ENCODE measurements around the gene TXNDC12.
A peak's percentile ranks its signal among the peaks of the same experiment; 100 is the strongest.

TXNDC12 gene

GRCh38 chr1:52045236-52045635, 9.8 kb downstream of the TXNDC12 start:
- no peak for DNase-seq (ENCODE audit: low read depth in 2 of 2)
- no peak overlapping the region for H3K4me3 ChIP-seq (replicated peaks in 1 of 2; ENCODE audit: low read depth in 2 of 2, low read length in 2 of 2)
- no peak for TF ChIP-seq CTCF (IDR thresholded peaks at IDR 0.05; ENCODE audit: low read depth, low read length)

GRCh38 chr1:52041551-52042185, 13.3 kb downstream of the TXNDC12 start:
- DNase-seq (ENCODE audit: low read depth in 2 of 2): peak in 1 of 2 donors; percentile 55
- TF ChIP-seq CTCF (IDR thresholded peaks at IDR 0.05; ENCODE audit: low read depth, low read length): no peak
- no peak overlapping the region for H3K4me3 ChIP-seq (replicated peaks in 1 of 2; ENCODE audit: low read depth in 2 of 2, low read length in 2 of 2)

GRCh38 chr1:52037909-52038308, 17.1 kb downstream of the TXNDC12 start:
- H3K4me3 ChIP-seq (replicated peaks in 1 of 2; ENCODE audit: low read depth in 2 of 2, low read length in 2 of 2): no peak overlapping the region
- no peak for TF ChIP-seq CTCF (IDR thresholded peaks at IDR 0.05; ENCODE audit: low read depth, low read length)
- DNase-seq (ENCODE audit: low read depth in 2 of 2): no peak

DNA sequence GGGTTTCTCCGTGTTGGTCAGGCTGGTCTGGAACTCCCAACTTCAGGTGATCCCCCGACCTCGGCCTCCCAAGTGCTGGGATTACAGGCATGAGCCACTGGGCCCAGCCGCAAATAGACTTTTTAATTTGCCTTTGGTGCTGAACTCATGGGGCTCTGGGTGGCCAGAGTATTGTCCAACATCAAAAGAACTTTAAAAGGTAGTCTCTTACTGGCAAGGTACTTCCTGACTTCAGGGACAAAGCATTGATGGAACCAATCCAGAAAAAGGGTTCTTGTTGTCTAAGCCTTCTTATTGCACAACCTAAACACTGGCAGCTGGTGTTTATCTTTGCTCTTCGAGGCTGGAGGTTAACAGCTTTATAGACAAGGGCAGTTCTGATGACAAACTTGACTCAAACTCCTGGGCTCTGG, 17.6 kb downstream of the TXNDC12 start:
- TF ChIP-seq CTCF (IDR thresholded peaks at IDR 0.05; ENCODE audit: low read depth, low read length): no peak

GRCh38 chr1:52034050-52034384, 21.0 kb downstream of the TXNDC12 start:
- no peak for DNase-seq (ENCODE audit: low read depth in 2 of 2)
- no peak for TF ChIP-seq CTCF (IDR thresholded peaks at IDR 0.05; ENCODE audit: low read depth, low read length)
- H3K4me3 ChIP-seq (replicated peaks in 1 of 2; ENCODE audit: low read depth in 2 of 2, low read length in 2 of 2): no peak overlapping the region

More for the DNA sequence above, 17.6 kb downstream of the TXNDC12 start:
- DNase-seq (ENCODE audit: low read depth in 2 of 2): peak; percentile 57 to 61
- H3K4me3 ChIP-seq (replicated peaks in 1 of 2; ENCODE audit: low read depth in 2 of 2, low read length in 2 of 2): no peak overlapping the region

GRCh38 chr1:52033190-52034049, 21.6 kb downstream of the TXNDC12 start, which contains the start of gene KTI12:
TSS of gene KTI12 (minus strand) at chr1:52033810. CDS start at chr1:52033761, 49 bp downstream.
- TF ChIP-seq CTCF (IDR thresholded peaks at IDR 0.05; ENCODE audit: low read depth, low read length): no peak
- peak; percentile 91 to 96 for DNase-seq (ENCODE audit: low read depth in 2 of 2)
- peak within 1 kb of the TSS; percentile 67 to 95 for H3K4me3 ChIP-seq (replicated peaks in 1 of 2; ENCODE audit: low read depth in 2 of 2, low read length in 2 of 2)

All from cardiac fibroblast (primary cell).